Stimulated activated CD4-positive, alpha-beta T cell treated with anti-CD3 and anti-CD28 coated beads, TNF-alpha, amount 100 ng/mL, for 48 hours (primary cell): ENCODE measurements around the gene RIT2.

Experiments used
- DNase-seq, 3 donors: peaks; one replicate each; pipeline ENCODE4 v3.0.0-alpha.2; 2020; ENCODE audit warnings: low read depth in 3 of 3

RIT2 gene

DNA sequence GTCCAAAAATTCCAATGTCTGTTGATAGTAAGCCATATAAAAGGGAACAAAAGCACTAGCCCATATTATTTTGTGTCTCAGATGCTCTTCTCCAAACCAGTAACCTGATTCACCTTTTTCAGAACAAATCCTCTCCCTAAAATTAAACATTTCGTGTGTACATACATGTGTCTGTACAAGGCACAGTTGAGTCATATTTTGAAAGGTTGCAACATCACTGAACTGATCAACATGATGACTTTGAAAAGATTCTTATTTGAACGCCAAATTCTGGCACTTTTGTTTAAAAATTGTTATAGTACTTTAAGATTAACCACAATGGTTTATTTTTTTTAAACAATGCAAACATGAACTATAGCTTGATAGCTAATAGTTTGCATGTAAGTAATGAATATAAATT is 102.5 kb downstream of the RIT2 start:
- no peak for DNase-seq

DNA sequence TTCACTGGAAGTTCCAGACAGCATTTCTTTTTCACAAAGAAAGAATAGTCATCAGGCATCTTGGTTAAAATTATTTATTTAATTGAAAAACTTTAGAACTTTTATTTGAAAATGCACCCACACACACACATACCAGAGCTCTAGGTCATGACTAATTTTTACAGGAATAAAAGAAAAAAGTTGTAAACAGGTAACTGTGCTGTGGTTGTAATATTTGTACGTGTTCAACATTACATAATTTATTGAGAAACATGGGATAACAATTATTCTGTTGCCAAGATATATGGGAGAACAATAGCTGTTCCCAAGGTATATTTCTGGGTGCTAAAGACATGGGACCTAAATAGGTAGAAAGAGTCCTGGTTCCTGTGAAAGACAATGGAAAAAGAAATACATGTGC is 104.9 kb downstream of the RIT2 start:
- no peak for DNase-seq

DNA sequence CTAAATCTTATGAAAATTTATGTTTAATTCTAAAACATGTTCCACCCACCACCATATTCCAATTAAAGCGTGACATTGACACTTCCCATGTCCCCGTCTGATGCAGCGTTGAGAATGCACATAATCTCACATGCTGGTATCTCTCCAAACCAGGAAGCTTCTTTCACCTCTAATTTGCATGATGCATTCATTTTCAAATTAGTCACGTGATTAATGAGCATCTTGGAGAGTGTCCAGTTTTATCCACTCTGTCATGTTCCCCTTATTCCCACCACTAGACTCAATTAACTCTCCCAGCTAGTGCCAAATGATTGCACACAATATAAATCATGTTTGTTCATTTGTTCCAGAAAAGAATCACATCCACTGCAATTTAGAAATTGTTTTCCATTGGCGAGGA is 105.8 kb downstream of the RIT2 start:
- DNase-seq: no peak

DNA sequence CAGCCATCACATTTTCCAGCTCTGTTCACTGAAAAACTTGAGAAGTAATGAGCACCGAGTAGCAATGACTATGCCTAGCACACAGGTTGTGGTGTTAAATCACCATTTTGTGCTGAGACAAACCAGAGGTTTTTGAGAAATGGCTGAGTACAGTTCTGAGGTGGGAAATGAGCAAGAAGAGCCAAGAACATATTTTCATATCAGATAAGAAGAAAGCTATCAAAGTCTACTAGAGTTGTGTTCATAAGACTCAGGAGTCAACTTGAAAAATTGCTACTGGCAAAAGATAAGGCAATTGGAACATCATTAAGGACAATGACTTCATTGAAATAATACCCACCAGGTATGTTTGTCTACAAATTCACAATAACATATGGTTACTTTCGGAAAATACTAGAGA is 108.1 kb downstream of the RIT2 start:
- no peak for DNase-seq

DNA sequence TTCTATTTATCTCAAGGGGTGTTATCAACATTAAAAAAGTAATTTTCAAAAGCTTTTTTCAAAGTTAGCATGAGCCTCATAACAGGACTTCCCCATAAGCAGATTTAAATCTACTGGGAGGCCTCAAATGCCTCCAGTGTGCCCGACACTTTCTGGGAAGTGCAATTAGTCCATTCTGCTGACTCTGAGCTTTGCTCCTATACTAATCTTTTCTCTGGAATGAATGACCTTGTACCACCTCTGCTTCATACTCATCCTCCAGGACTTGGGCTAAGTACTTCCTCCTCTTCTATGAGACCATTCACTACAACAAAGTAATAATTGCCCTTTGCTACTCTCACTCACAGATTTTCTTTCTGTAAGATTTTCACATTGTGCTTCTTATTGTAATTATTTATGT is 111.1 kb downstream of the RIT2 start:
- no peak for DNase-seq

DNA sequence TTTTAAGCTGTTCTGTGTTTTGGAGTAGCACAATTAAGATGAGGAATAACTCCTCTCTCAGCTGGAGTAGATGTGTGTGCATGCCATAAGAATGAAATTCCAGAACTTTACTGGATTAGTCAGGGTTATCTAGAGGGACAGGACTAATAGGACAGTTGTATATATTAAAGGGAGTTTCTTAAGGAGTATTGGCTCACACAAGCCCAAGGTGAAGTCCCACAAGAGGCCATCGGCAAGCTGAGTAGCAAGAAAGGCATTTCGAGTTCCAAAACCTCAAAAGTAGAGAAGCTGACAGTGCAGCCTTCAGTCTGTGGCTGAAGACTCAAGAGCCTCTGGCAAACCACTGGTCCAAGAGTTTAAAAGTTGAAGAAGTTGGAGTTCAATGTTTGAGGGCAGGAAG is 113.7 kb downstream of the RIT2 start:
- no peak for DNase-seq

DNA sequence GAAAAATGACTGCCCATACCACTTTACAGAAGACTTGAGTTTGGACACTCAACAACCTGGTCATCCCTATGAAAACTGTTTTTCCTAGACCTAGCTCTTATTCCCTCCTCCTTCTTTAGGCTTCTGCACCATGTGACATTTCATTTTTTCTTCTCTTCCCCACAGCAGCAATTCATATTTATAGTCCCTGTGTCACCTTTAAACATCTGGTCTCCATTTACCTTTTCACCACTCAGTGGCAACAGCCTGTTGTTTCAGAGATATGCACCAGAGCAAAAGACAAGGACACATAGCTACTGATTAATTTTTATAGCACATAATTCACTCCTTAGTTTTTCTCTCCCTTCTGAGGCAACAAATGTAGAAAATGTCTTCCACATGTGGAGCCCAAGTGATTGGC is 118.7 kb downstream of the RIT2 start:
- no peak for DNase-seq

DNA sequence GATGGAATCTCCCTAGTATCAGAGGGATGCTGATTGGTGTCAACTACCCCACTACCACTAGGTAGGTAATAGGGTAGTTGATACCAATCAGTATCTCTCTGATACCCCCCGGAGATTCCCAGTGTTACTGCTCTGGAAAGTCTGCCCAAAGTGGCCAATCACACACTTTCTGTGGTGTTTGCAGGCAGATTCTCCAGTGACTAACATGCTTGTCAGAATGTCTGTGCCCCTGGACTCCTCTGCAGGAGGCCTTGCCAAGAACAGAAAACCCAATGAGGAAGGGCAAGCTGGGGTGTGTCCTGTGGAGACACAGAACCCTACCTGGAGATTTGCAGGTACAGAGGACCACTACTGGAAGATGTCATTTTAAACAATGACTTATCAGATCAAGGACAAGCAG is 135.1 kb downstream of the RIT2 start:
- no peak for DNase-seq

DNA sequence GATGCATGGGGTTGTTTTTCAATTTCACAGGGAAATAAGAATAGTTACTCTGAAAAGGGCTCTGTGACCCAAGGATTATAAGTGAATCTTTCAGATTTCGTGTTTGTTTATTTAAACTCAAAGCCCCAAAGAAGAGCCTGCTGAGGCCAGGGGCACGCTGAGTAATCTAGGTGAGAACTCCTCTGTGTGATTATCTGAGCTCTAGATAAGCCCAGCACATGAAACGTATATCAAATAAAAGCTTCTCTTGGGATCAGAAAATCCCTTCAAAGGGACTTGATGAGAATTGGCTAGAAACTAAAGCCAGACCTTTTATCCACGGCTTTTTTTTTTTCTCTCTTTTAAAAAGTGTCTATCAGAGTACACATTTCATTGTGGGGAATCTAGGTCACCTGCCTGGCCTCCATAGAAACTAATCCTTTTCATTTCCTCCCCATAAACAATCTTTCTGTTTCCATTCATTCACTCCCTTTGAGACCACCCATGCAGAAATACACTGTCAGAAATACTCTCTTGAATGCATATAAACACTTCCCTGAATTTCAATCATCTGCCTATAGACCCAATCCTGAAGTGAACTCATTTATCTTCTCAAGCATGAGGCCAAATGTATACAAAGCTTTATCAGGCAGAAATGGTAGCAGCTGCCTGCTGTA is 137.4 kb downstream of the RIT2 start:
- DNase-seq: no peak

DNA sequence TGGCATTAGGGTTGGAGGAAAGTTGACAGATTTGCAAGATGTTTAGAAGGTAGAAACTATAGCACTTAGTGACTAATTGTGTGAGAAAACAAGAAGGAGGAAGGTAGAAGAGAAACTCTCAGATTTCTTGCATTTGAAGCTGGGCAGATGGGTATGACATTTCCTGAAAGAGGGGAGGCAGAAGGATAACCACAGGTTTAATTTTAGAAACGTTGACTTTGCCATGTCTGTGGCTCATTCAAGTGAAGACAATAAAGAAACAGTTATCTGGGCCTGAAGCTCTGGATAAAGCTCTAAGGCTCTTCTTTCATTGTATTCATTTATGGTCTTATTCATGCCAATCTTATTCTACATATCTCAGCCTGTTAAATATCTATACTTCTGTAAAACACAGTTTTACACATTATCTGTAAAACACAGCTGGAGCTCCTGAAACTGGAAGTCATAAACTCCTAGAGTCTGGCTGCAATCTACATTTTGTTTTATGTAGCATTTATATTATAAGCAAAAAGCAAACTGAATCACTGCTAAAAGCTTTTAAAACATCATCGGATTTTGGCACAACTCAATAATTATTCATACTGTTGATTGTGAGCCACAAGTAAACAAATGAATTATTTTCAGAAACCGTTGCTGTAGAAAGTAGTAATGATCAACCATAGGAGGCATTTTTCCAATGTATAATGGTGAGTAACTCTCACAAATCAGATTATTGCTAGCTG is 138.5 kb downstream of the RIT2 start:
- DNase-seq: no peak

DNA sequence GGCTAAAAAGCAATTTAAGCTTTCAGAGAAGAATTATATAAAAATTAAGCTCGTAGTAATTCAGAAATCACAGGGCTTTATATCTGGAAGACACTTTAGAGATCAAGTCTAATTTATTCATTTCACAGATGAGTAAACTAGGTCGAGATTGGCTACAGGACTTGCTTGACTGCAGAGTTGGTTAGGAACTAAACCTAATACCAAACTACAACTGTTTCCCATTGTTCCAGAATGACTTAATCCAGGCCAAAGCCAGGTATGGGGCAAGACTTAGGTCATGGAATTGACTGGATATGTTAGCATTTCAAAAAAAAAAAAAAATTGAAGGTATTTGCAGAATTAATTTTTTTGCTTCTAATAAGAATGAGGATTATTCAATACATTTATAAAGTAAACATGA is 146.1 kb downstream of the RIT2 start:
- no peak for DNase-seq

DNA sequence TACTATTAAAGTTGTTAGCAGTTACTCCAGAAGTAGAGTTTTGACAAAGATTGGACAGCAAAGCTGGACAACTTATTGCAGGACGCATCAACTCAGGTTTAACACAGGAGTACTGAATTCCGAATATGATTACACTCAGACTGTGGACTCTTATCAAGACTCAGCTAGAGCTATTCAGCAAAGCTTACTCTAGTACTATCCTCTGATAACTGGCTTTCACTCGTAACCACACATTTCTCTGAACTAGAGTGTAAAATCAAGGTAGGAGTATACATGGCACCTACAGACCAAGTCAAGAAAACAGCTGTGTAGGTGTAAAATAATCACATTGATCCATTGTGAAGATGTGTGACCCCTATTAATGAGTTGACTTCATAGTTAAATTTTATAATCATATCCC is 154.2 kb downstream of the RIT2 start:
- DNase-seq: no peak

DNA sequence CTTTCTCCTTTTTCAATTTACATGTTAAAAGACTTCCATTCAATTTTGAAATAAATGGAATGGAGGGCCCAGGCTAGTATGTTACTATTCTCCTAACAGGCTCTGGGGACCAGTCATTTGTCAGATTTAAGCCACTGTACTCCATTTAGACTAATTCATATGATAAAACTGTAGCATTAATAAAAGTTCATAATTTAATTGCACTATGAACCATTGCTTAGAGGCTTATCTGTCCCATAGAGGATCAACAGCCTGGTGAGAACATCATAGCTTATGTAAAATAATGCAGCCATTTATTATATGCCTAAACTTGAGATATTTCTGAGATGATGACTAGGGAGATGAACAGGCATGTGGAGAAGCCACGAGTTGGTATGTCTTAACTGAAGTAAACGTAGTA is 156.0 kb downstream of the RIT2 start:
- no peak for DNase-seq

DNA sequence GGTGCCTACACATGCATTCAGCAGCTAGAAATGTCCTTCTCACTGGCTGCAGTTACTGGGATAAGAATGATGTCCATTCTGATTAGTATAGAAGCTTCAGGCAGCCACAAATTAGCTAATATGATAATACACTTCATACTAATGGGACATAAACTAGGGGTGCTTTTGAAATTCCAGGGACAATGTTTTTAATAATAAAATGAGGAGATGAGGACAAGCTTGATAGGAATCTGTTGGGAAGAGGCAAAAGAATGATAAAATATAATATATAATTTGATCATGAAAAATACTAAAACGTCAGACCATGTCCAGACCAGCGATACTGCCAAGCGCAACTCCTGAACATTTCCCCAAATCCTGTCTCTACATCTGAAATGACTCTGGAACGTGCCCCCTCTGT is 157.1 kb downstream of the RIT2 start:
- no peak for DNase-seq

DNA sequence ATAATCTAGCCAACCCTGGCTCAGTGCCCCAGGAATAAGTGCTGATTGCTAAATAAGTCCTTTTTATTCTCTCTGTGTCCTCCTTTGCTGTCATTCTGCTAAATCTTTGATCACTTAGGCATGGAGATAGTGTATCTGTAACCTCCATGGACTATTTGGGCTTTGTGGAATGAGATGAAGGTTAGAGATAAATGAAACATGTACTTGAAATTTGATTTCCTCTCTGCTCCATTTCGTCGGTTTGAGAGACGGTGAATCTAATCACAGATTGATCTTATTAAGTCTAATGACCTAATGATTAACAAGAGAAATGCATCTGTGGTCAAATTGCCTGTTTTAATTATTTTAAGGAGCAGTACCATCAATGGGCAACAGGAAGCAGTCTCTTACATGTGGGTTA is 159.2 kb downstream of the RIT2 start:
- DNase-seq: no peak

DNA sequence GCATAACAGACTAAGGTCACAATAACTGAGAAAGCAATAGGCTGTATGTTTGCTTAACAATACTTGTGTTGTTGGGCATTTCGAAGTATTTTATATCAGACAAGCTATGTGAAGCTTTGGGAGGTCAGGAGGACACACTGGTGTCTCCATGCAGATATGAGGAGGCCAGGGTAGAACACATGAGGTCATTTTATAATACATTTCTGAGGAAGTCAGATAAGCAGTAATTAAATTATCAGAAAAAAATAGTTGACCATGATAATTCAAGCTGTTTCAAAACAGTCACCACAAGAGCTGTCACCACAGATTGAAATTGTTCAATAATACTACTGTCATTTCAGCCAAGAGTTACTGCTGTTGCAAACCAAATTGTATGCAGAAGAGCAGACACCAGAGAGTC is 160.6 kb downstream of the RIT2 start:
- DNase-seq: no peak

DNA sequence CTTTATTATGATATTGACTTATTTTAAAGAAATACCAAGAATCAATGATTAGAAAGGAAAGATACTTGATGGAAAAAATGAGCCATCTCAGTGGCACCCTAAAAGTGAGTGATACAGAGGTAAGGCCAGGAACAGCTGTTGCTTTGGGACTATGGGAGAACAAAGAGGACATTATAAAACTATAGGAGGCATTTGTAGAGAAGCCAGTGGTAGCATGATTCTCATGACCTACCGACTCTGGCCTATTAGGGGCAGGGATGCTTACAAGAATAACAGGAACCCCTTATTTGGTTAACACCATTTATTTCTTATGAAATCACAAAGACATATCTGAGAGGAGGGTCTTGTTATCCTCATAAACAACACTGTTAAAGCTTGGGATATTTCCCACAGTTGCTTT is 162.2 kb downstream of the RIT2 start:
- no peak for DNase-seq

DNA sequence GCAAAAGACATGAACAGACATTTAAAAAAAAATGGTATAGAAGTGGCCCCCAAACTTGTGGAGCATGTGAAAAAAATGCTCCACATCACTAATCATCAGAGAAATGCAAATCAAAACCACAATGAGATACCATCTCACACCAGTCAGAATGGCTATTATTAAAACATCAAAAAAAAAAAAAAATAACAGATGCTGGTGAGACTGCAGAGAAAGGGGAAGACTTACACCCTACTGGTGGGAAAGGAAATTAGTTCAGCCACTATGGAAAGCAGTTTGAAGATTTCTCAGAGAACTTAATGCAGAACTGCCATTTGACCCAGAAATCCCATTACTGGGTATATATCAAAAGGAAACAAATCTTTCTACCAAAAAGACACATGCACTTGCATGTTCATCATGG is 164.8 kb downstream of the RIT2 start:
- DNase-seq: no peak

DNA sequence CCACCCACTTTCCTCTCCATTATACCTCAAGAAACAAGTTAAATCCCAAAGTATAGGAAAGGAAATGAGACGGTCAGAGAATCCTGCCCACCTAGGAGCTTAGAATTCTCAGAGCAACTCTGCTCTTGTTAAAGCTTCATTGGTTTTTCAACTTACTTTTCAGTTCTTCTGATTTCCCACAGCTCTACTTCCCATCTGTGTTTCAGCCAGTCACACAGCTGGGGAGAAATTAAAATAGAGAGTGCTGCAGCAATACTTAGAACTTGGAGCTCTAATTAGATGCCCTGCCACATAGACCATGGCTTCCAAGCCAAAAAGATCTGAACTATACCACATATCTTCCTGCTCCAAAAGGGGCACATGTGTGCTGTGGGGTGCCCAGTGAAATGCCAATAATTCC is 166.7 kb downstream of the RIT2 start:
- no peak for DNase-seq

DNA sequence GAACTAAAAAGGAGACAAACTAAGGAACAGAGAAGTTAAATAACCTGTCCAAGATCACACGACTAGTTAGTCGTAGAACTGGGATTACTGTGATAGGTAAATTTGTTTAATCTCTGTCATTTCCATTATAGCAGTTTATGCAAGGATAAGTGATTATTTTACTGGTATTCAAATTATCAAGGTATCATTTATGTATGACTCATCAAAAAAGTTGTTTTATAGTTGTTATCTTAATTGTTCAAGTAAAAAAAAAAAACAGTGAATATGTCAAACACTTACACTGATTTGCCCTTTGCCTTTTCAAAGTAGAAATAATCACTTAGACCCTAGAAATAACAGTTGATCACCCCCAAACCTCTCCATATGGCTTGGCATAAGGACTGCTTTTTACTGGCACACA is 173.6 kb downstream of the RIT2 start:
- no peak for DNase-seq

DNA sequence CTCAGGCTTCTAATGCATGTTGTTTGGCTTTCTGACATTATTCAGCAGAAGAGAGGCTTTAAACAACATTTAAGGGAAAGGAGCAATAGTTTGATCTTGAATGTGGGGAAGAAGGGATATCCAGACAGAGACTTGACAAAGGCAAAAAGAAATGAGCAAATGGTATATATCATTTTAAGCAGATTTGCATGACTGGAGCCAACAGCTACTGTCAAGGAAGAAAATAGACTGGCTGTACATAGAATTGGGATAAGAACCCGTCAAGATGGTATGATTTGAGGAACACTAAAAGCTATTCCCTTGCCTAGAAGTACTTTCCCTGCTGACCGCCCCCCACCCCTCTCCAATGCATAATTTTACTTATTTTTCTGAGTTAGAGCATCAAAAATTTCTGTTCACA is 174.5 kb downstream of the RIT2 start:
- no peak for DNase-seq

DNA sequence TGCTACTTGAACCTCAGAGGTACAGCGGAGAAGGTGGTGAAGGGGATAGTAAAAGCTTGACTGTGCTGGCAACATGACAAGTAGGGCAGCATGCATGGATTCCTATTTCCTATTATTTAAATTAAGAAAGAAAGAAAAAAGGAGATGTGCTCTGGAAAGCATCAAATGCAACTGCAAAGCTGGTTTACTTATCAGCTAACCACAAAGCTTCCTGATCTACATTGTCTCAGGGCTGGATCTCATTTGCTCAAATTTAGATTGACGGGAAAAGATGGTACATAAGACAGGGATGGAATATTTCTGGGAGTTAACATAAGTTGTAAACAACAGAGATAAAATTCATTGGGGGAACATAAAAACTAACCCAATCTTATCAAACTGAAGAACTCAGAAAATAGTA is 178.0 kb downstream of the RIT2 start:
- DNase-seq: no peak

DNA sequence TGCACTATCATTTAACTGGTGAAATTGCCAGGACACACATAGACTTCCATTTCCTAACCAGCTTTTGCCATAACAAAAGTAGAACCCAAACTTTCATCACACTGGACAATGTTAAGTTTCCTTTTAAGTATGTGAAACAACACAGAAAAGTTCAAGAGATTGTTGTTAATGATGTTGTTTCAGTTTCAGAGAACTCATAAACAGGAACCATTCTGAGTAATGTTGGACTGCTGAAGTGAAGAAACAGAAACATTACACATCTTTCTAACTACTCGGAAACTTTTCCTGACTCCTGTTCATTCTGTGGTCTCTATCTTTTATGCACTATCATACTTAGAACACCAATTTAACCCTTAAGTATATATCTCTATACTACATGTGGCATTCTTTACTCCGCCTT is 179.2 kb downstream of the RIT2 start:
- no peak for DNase-seq

DNA sequence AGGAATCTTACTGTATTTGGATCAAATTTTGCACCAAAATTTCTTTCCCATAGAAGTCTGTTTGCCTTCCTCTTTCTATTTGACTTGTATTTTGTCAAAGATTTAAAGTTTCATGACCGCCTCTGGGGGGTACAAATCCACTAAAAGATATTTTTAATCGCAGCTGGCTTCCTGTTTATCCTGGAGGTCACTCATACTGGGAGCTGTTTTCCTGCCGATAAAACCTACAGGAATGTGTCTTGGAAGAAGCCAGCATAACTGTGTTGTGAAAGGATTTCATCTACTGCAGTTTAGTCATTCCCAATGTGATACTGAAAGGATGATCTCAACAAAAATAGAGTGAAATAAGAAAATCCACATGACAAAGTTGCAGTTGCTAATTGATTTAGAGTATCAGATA is 184.0 kb downstream of the RIT2 start:
- DNase-seq: no peak
